HS-27A (cell line): Measurements from ENCODE around the gene COX8C.

ENCODE experiments used
- DNase-seq: peaks from one replicate; pipeline ENCODE4 v3.0.0-alpha.2; 2012; ENCODE audit warnings: low read depth, missing footprints

COX8C gene

DNA sequence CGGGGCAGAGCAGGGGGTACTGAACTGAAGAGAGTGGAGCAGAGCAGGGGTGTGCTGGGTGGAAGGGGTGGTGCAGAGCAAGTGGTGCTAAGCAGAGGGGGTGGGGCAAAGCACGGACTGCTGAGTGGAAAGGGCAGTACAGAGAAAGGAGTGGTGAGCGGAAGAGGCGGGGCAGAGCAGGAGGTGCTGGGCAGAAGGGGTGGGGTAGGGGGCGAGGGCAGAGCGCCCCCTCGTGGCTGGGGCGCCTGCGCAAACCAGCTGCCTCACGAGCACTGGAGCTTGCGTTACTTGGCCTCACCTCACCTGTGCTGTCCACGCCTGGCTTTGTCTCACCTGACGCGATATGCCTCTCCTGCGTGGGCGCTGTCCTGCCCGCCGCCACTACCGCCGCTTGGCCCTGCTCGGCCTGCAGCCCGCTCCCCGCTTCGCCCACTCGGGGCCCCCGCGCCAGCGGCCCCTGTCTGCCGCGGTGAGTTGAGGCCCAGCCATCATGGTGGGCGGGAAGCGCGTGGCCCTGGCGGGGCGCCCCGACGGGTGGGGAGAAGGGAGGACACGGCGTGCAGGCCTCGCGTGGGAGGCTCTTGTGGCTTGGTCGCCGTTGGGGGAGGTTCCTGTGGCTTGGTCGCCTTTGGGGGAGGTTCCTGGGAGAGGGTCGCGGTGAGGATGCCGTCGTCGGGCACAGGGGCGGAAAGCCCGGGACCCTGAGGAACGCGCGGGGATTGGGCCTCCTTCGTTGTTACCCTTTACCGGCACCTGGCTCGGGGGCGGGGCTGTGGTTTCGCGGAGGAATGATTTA lies at the start of gene COX8C:
COX8C (plus strand) TSS at position 257 of the 796 bp plus-strand sequence; CDS start at position 344, 87 bp downstream.
- no peak for DNase-seq

DNA sequence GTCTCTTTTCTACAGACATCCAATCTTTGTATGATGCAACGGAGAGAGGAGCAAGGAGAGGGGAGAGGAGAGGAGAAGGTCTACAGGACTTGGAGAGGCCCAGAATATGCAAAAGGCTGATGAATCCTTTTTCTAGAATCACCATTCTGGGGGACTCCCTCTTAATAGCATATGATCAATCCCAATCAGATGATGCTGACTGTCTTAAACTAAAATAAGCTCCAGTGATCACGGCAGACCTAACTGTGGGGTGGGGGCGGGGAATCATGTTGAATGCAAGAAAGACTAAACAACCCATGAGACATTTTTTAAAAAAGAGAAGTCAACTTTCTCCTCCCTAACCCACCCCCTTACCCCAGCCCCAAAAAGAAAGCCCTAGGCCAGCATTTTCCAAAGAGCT lies 47.6 kb upstream of the COX8C start:
- DNase-seq = no peak

DNA sequence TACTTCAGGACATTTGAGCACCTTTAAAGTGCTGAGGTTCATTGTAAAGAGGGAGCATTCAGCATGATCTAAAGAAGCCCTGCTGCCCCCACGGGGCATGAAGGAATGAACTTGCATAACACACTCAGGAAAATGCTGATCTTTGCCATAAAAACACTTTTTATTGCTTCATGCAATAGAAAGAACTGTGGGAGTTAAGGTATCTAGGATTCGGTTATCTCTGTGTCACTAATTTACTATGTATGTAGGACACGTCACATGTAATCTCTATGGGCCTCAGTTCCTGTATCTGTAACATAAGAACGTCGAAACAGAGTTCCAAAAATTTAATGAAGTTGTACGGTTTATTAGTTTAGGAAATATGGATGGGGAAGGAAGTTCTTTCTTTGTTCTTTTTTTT lies 47.1 kb upstream of the COX8C start:
- DNase-seq = no peak

DNA sequence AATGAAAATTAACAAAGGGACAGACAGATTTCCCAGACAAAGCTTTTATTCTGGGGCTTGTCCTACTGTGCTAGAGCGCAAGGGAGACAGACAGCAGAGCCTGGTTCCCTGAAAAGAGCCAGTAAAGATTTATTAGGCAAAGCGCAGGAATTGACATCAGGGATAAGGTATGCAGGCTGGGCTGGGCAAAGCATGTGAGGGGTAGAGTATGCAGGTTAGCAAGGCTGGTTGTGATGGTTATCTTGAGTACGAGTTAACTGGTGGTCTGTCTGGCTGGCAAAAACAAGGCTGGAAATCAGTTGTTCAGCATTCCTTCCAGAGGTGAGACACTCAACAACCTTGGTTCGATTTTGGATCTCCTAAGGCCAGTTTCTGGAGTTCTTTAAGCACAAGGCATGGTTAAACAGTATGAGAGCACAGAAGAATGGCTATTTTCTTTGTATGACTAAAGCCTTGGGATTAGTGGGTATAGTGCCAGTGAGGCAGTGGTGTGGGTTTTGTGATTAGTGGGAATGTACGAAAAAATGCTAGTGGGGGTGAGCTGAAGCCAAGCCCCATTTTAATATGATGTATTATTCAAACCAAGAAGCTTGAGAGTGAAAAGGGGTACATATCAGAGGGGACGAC lies 45.0 kb upstream of the COX8C start:
- DNase-seq = no peak

DNA sequence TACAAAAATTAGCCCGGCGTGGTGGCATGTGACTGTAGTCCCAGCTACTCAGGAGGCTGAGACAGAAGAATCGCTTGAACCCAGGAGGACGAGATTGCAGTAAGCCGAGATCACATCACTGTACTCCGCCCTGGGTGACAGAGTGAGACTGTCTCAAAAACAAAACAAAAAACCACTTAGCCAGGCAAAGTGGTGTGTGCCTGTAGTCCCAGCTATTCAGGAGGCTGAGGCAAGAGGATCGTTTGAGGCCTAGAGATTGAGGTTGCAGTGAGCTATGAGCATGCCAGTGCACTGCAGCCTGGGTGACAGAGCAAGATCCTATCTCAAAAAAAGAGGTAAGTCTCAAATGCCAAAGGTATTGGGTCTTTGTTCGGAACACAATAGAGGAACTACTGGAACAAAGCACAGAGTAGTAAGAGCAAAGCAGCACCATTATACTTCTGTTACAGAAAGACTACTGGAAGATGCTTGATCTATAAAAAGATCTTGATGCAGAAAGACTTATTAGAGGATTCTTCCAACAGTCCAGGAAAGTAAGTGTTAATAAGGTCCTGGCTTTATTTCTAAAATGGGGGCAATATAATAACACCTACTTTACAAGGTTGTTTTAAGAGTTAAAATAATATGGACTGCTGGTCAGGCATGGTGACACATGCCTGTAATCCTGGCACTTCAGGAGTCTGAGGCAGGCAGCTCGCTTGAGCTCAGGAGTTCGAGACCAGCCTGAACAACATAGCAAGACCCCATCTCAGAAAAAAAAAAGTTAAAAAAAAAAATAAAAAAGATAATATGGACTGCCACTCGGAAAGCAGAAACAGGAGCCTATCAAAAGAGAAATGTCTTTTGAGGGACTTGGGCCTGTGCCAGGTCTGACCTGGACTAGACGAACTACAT lies 44.0 kb upstream of the COX8C start:
- no peak for DNase-seq

DNA sequence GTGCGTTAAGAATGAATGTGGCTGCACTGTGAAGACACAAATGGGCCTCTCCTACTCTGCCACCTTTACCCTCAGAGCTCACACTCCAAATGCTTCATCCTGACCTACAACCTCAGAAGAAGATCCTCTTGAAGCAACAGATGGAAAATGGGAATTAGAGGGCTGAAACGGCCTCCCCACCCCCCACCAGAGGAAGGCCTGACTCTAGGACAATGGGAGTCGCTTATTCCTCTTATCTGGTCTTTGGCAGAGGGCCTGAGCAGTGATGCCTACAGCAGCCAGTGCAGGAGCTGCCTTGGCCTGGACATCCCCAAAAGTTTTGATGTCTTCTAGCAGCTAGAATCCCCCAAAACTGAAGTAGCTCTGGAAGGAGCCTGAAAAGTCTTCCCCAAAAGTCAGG lies 43.3 kb upstream of the COX8C start:
- no peak for DNase-seq

- no peak for DNase-seq
Observed at GRCh38 chr14:93304771-93305170, 42.2 kb upstream of the COX8C start.

DNA sequence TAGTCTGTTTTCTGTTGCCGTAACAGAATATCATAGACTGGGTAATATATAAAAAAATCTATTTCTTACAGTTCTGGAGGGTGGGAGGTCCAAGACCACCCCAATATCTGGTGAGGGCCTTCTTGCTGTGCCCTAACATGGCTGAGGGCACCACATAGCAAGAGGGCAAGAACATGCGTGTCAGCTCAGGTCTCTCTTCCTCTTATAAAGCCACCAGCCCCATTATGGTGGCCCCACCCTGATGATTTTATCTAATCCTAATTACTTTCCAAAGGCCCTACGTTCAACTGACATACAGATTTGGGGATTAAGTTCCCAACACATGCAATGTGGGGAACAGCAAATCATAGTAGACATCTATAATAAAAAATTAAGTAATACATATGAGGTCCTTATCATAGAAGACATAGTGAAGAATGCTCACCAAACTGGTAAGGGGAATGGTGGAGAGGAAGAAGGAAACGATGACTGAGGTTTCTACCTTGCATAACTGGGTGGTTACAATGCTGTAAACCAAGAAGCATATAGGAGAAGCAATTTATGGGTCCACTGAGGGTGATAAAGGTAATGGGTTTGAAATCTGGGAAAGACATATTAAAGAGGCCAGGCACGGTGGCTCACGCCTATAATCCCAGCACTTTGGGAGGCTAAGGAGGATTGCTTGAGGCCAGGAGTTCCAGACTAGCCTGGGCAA lies 41.1 kb upstream of the COX8C start:
- no peak for DNase-seq

DNA sequence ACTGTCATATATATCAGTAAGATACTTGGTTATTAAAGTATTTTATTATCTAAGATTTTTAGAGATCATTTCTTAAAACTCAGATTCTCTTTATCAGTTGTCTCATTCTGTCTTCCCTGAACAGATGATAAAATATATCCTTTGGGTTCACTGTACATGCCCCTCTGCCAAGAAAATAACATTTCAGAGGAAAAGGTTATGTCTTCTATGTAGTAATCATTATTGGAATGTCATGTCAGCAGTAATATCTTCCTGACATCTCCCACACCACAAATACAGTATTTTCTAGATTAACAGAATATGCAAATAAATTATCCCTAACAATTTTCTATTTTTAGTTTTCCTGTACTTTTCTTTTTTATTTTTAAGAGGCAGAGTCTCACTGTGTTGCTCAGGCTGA lies 40.2 kb upstream of the COX8C start:
- no peak for DNase-seq

DNA sequence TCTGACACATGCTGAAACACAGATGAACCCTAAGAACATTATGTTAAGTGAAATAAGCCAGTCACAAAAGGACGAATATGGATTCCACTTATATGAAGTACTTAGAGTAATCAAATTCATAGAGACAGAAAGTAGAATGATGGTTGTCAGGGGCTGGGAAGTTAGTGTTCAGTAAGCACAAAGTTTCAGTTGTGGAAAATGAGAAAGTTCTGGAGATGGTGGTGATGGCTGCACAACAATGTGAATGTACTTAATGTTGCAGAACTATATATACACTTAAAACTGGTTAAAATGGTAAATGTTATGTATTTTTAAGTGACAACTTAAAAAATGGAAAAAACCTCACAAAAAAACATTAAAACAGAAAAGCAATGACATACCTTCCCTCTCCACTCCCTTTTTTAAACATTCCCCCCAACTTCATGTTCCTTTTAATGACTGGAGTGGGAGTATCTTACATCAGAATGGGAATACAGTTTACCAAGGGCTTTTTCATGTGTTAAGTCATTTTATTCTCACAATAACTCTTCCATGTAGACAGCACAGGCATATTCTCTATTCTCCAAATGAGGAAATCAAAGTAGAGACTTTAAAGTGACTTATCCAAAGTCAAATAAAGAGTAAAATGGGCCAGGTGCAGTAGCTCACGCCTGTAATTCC lies 38.2 kb upstream of the COX8C start:
- DNase-seq = no peak

DNA sequence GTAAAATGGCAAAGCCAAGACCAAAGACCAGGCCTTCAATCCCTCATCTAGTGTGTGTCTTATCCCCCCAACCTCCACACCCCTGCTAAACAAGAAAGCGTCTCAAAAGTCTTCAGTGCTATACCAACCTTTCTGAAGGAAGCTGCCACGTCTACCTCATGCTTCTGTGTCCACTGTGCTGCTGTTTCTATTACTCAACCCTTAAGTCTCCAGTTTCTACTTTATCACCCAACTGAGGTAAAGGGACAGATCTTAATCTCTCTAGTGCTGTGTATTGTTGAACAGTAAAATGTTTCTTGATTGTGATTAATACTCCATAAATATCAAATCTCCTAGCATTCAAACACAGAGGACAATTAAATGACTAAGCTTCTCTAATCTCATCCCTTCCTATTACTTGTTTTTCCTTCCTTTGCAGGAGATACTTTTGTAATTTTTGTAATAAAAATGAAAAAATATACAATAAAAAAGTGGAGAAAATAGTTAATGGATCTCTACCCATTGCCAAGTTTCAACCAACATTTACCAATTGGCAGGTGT lies 37.5 kb upstream of the COX8C start:
- DNase-seq = no peak

DNA sequence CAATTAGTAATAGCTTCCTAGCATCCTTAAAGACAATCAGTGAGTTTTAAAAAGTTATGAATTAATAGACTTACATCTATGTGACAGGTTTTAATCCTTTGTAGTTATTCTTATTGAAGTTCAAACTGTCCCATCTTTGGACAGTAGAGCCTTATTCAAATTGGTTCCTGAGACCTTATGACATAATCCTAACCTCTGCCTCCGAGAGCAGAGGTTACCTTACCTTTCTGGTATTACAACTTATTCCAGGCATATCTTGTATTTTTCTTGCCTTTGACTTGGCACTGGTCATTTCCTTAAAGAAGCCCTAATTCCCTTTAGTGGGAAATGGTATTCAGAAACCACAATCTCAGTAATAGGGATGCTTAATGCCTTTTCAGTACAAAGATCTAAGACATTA lies 35.9 kb upstream of the COX8C start:
- DNase-seq = no peak

DNA sequence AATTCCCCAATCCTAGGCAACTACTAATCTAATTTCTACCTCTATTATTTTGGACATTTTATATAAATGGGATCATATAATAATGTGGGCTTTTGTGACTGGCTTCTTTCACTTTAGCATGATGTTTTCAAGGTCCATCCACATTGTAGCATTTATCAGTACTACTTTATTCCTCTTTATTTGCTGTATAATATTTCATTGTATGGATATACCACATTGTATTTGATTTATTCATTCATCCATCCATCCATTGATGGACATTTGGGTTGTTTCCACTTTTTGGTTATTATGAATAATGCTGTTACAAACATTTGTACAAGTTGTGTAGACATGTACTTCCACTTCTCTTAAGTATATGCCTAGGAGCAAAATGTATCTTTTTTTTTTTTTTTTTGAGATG lies 31.4 kb upstream of the COX8C start:
- DNase-seq = no peak

GRCh38 chr14:93316716-93317115 lies 30.3 kb upstream of the COX8C start:
- DNase-seq = no peak

- no peak for DNase-seq
Observed at GRCh38 chr14:93317210-93317874, 29.6 kb upstream of the COX8C start.

- DNase-seq = no peak
Observed at GRCh38 chr14:93317875-93318807, 28.8 kb upstream of the COX8C start.

GRCh38 chr14:93318927-93319326 lies 28.1 kb upstream of the COX8C start:
- no peak for DNase-seq

GRCh38 chr14:93319494-93319893 lies 27.5 kb upstream of the COX8C start:
- DNase-seq = no peak

DNA sequence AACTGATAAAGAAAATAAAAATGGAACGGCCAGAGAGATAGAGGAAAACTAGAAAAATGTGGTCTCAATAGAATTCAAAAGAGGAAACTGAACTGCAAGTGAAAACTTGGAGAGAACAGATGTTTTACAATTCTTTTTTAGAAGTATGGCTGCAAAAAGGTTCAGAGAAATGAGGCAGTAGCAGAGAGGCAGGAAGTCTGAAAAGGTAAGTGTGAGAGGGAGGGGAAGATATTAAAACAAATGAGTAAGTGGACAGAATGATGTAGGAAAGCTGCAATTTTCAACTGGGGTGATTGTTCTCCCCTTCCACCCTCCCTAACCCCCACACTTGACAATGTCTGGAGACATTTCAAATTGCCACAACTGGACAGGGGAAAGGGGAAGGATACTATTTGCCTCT lies 27.0 kb upstream of the COX8C start:
- no peak for DNase-seq

- no peak for DNase-seq
Observed at GRCh38 chr14:93320489-93320888, 26.5 kb upstream of the COX8C start.
